Endometrial microvascular endothelial cells (primary cell): ENCODE data around the gene LPGAT1. TPM values are rescaled to one million over a fixed set of nuclear protein-coding genes. Genes with fewer than 3 reads are reported as not detected.

Source experiments
- total RNA-seq: library from RNA; depleted of rRNA; stranded (reverse); fragments of >200 nt; gene quantifications from one replicate; pipeline ENCODE4 v1.2.3, GENCODE V29; 2015; ENCODE audit errors: inconsistent ontology term

Gene LPGAT1
- total RNA-seq, 1 donor from 2014 or later: 24.0 TPM

Other genes starting within 250 kb of the LPGAT1 start
- gene NEK2, start 155.1 kb downstream of the LPGAT1 start, total RNA-seq: 28.9 TPM
- gene INTS7, start 204.8 kb upstream of the LPGAT1 start, total RNA-seq: 19.4 TPM
- 19.1 TPM for gene DTL, start 205.0 kb upstream of the LPGAT1 start, total RNA-seq